ENCODE results near the gene CLDN9.

CLDN9 gene

DNA sequence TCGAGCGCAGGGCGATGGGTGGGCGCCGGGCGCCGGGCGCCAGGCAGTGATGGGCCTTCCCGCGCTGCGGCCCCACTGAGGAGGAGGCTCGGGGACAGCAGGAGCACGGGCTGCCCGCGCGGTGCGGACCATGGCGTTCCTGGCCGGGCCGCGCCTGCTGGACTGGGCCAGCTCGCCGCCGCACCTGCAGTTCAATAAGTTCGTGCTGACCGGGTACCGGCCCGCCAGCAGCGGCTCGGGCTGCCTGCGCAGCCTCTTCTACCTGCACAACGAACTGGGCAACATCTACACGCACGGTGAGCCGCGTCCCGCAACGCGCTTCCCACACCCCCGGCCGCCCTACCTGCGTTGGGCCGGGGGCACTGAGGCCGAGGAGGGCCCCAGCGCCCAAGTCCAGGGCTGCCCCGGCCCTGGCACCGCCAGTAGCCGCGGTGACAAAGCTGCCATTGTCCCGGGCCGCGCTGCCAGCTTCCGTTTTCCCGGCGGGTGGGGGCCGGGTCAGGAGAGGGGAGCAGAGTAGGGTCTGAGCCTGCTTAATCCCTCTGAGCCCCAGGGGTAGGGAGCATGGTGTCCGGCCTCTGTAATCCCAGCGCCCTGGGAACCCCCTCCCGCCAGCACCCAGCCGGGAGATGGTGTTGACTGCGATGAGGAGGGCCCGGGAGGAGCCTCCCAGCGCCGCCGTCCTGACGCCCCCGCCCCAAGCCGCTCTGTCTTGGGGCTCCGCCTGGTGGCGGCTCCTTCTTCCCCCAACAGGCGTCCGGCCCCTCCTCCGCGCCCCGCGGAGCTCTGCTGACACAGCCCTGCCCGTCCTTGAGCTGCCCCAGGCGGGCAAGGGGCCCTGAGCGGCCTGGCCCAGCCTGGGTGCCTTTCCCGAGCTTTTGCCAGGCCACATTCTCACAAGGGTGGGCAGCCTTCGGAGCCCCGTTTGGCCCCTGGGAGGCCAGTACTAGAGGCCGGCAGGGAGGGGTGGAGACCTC lies 42.9 kb upstream of the CLDN9 start:
- Histone ChIP-seq H3K9me3 (ENCODE audit: control insufficient read depth, low read length) (no peaks in the 10 kb centered on the region), H3K4me3 (ENCODE audit: low read length) (no peak overlapping the region), H3K9ac (ENCODE audit: low read length) (peak overlapping the region; percentile 55), H3K36me3 (ENCODE audit: control insufficient read depth, insufficient read depth, low read length) (no peaks in the 10 kb centered on the region), H3K27me3 (ENCODE audit: control insufficient read depth, insufficient read depth, low read length) (peaks cover 50% of the 10 kb centered on the region), H3K4me1 (ENCODE audit: control insufficient read depth, insufficient read depth, low read length) (peaks cover 30% of the 10 kb centered on the region)

DNA sequence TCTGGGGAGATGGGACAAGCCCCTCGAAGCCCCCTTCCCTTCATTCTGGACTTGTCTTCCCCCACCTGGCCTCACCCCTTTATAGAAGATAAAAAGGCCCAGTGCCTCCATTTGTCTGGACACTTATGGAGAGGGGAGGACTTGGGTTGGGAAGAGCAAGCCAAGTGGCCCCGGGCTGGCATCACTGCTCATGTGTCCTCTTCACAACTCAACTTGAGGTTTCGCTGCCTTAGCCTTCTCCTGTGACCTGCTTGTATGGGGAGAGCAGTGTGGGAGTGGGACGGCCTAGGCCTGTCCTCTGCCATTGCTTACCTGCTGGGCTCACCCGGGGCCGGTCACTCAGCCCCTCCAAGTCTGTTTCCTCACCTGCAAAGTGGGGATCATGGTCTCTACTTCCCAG lies 42.2 kb upstream of the CLDN9 start:
- Histone ChIP-seq H3K4me3 (ENCODE audit: low read length) (peak overlapping the region; percentile 14), H3K9me3 (ENCODE audit: control insufficient read depth, low read length) (no peaks in the 10 kb centered on the region), H3K27me3 (ENCODE audit: control insufficient read depth, insufficient read depth, low read length) (peaks cover 42% of the 10 kb centered on the region), H3K36me3 (ENCODE audit: control insufficient read depth, insufficient read depth, low read length) (no peaks in the 10 kb centered on the region), H3K9ac (ENCODE audit: low read length) (peak overlapping the region; percentile 55), H3K4me1 (ENCODE audit: control insufficient read depth, insufficient read depth, low read length) (peaks cover 30% of the 10 kb centered on the region)

DNA sequence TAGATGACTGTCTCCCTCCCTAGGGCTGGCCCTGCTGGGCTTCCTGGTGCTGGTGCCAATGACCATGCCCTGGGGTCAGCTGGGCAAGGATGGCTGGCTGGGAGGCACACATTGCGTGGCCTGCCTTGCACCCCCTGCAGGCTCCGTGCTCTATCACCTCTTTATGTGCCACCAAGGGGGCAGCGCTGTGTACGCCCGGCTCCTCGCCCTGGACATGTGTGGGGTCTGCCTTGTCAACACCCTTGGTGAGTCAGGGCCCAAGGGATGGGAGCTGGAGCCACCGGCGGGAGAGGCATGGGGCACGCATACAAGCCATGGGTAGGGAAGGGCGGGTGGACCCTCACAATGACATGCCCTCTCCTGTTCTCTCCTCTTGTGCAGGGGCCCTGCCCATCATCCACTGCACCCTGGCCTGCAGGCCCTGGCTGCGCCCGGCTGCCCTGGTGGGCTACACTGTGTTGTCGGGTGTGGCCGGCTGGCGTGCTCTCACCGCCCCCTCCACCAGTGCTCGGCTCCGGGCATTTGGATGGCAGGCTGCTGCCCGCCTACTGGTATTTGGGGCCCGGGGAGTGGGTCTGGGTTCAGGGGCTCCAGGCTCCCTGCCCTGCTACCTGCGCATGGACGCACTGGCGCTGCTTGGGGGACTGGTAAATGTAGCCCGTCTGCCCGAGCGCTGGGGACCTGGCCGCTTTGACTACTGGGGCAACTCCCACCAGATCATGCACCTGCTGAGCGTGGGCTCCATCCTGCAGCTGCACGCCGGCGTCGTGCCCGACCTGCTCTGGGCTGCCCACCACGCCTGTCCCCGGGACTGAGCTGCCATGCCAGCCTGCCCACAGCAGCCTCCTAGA lies 41.4 kb upstream of the CLDN9 start:
- Histone ChIP-seq H3K27me3 (ENCODE audit: control insufficient read depth, insufficient read depth, low read length) (peaks cover 34% of the 10 kb centered on the region), H3K9me3 (ENCODE audit: control insufficient read depth, low read length) (no peaks in the 10 kb centered on the region), H3K36me3 (ENCODE audit: control insufficient read depth, insufficient read depth, low read length) (no peaks in the 10 kb centered on the region), H3K4me3 (ENCODE audit: low read length) (peak overlapping the region; percentile 14), H3K9ac (ENCODE audit: low read length) (no peak overlapping the region), H3K4me1 (ENCODE audit: control insufficient read depth, insufficient read depth, low read length) (peaks cover 30% of the 10 kb centered on the region)

DNA sequence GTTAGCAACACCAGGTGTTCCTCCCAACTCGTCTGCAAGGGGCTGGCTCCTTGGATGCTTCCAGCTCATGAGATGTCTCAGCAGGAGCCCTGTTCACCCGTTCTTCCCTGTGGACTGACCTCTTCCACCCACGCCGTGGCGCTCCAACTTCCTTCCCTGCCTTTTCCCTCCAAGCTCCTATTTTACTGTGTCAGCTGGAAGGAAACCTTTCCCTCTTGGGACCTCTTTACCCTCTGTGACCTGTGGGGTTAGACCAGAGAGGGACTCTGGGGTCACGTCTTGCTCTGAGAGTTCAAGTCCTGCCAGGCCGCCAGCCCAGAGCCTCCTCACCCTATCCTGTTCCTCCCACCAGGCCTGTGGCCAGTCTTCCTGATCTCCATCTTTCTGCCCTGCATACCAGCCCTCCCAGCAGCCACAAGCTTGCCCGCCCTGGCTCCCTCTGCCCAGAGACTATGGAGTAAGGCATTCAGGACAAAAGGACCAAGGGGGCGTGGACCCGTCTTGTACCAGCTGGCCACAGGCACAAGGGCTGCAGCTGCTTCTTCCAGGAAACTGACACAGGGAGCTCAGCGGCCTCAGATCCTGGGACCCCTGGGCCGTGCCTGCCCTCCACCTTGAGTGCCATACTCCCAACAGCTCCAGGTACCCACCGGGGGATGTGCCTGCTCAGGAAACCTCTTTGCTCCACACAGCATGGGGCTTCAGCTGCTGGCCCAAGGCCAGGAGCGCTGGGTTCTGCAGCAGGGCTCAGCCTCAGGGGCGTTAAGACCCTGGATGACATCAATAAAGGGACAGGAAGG lies 40.5 kb upstream of the CLDN9 start:
- Histone ChIP-seq H3K36me3 (ENCODE audit: control insufficient read depth, insufficient read depth, low read length) (no peaks in the 10 kb centered on the region), H3K9me3 (ENCODE audit: control insufficient read depth, low read length) (no peaks in the 10 kb centered on the region), H3K4me3 (ENCODE audit: low read length) (no peak overlapping the region), H3K27me3 (ENCODE audit: control insufficient read depth, insufficient read depth, low read length) (peaks cover 26% of the 10 kb centered on the region), H3K9ac (ENCODE audit: low read length) (no peak overlapping the region), H3K4me1 (ENCODE audit: control insufficient read depth, insufficient read depth, low read length) (peaks cover 31% of the 10 kb centered on the region)

- peaks cover 17% of the 10 kb centered on the region for H3K27me3 ChIP-seq (ENCODE audit: control insufficient read depth, insufficient read depth, low read length)
- H3K4me3 ChIP-seq (ENCODE audit: low read length), result no peak overlapping the region
- H3K4me1 ChIP-seq (ENCODE audit: control insufficient read depth, insufficient read depth, low read length), result peaks cover 31% of the 10 kb centered on the region
Measured at GRCh38 chr16:2973093-2973492, 39.6 kb upstream of the CLDN9 start.

DNA sequence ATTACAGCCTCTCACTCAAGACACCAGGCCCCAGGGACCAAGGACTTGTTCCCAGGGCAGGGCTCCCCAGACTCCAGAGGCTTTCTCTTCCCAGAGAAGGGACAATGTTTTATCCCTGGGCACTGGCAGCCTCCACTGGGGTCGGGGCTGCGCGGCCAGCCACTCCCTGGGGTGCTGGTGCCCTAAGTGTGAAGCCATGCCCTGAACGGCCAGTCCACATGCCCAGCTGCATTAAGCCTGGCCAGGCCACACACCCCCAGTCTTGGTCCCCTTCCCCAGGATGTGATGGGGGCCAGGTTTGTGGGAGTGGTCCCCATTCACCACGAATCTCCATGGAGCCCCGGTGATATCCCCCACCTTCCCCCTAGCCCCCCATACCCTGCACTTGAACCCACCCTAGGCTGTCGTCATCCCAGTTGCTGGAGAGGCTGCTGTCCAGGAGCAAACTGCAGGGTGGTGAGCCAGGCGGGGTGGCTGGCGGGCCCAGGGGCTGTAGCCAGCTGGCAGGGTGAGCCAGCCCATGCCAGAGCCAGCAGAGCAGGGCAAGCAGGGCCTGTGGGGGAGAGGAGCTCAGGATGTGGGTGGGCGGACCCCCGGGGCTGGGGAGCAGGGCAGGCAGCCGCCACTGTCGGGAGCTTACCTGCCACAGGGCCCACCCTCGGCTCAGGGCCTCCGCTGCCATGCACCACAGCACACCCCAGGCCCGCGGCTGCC lies 39.0 kb upstream of the CLDN9 start:
- peaks cover 12% of the 10 kb centered on the region for H3K27me3 ChIP-seq (ENCODE audit: control insufficient read depth, insufficient read depth, low read length)
- H3K9me3 ChIP-seq (ENCODE audit: control insufficient read depth, low read length), result no peaks in the 10 kb centered on the region
- H3K4me1 ChIP-seq (ENCODE audit: control insufficient read depth, insufficient read depth, low read length), result peaks cover 26% of the 10 kb centered on the region
- no peak overlapping the region for H3K9ac ChIP-seq (ENCODE audit: low read length)
- H3K36me3 ChIP-seq (ENCODE audit: control insufficient read depth, insufficient read depth, low read length), result no peaks in the 10 kb centered on the region
- H3K4me3 ChIP-seq (ENCODE audit: low read length), result no peak overlapping the region

More at GRCh38 chr16:2973093-2973492, 39.6 kb upstream of the CLDN9 start:
- no peak overlapping the region for H3K9ac ChIP-seq (ENCODE audit: low read length)
- no peaks in the 10 kb centered on the region for H3K36me3 ChIP-seq (ENCODE audit: control insufficient read depth, insufficient read depth, low read length)
- H3K9me3 ChIP-seq (ENCODE audit: control insufficient read depth, low read length), result no peaks in the 10 kb centered on the region

DNA sequence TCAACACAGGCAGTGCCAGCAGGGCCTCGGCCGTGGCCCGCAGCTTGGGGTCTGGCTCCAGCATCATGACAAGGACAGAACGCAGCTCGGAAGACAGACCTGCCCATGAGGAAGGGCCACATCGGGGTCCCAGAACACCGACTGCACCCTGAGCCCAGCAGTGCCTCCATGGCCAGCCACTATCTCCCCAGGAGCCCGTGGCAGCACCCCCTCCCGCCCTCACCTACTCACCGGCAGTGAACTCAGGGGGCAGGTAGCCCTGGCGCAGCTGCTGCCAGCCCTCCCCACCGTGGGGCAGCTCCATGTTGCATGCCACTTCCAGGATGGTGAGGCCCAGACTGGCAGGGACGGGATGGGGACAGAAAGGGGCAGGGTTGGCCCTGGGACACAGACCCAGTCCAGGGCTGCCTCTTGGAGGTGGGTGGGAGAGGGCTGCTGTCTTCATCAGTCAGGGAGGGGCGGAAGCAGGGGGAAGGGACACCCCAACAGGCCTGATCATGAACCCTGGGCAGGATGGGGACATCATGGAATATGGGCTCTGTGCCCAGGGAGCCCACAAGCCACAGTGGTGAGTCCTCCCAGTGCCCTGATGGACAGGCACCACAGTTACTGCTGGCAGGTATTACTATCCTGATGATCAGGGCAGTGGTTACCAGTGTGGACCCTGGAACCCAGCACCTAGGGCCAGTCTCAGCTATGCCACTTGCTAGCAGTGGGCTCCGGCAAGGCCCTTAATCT lies 38.2 kb upstream of the CLDN9 start:
- Histone ChIP-seq H3K9ac (ENCODE audit: low read length) (no peak overlapping the region), H3K27me3 (ENCODE audit: control insufficient read depth, insufficient read depth, low read length) (peaks cover 13% of the 10 kb centered on the region), H3K36me3 (ENCODE audit: control insufficient read depth, insufficient read depth, low read length) (no peaks in the 10 kb centered on the region)

GRCh38 chr16:2975161-2975795 lies 37.4 kb upstream of the CLDN9 start:
- no peak overlapping the region for H3K4me3 ChIP-seq (ENCODE audit: low read length)
- H3K9me3 ChIP-seq (ENCODE audit: control insufficient read depth, low read length), result no peaks in the 10 kb centered on the region
- peaks cover 9% of the 10 kb centered on the region for H3K27me3 ChIP-seq (ENCODE audit: control insufficient read depth, insufficient read depth, low read length)
- peaks cover 27% of the 10 kb centered on the region for H3K4me1 ChIP-seq (ENCODE audit: control insufficient read depth, insufficient read depth, low read length)
- H3K36me3 ChIP-seq (ENCODE audit: control insufficient read depth, insufficient read depth, low read length), result no peaks in the 10 kb centered on the region
- H3K9ac ChIP-seq (ENCODE audit: low read length), result no peak overlapping the region

More for the DNA sequence above, 38.2 kb upstream of the CLDN9 start:
- H3K4me3 ChIP-seq (ENCODE audit: low read length), result no peak overlapping the region
- peaks cover 27% of the 10 kb centered on the region for H3K4me1 ChIP-seq (ENCODE audit: control insufficient read depth, insufficient read depth, low read length)
- H3K9me3 ChIP-seq (ENCODE audit: control insufficient read depth, low read length), result no peaks in the 10 kb centered on the region

DNA sequence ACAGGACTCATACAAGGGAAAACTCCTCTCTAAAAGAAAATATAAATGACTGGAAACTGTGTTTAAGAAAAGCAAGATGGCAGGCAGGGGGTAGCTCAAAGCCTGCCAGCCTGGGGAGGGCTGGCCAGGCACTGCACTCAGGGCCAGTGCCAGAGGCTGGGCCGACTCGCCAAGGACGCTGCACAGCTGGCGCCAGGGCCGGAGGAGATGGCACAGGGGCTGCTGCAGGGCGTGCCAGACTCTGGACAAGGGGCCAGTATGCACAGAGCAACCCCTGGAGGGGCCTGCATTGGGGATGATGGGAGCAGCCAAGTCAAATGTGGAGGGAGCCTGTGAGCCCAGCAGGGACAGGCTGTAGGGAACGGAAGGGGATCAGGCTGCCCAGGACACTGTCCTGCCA lies 36.5 kb upstream of the CLDN9 start:
- no peak overlapping the region for H3K9ac ChIP-seq (ENCODE audit: low read length)
- H3K4me1 ChIP-seq (ENCODE audit: control insufficient read depth, insufficient read depth, low read length), result peaks cover 25% of the 10 kb centered on the region
- H3K4me3 ChIP-seq (ENCODE audit: low read length), result no peak overlapping the region
- H3K9me3 ChIP-seq (ENCODE audit: control insufficient read depth, low read length), result no peaks in the 10 kb centered on the region
- no peaks in the 10 kb centered on the region for H3K36me3 ChIP-seq (ENCODE audit: control insufficient read depth, insufficient read depth, low read length)
- peaks cover 3% of the 10 kb centered on the region for H3K27me3 ChIP-seq (ENCODE audit: control insufficient read depth, insufficient read depth, low read length)

DNA sequence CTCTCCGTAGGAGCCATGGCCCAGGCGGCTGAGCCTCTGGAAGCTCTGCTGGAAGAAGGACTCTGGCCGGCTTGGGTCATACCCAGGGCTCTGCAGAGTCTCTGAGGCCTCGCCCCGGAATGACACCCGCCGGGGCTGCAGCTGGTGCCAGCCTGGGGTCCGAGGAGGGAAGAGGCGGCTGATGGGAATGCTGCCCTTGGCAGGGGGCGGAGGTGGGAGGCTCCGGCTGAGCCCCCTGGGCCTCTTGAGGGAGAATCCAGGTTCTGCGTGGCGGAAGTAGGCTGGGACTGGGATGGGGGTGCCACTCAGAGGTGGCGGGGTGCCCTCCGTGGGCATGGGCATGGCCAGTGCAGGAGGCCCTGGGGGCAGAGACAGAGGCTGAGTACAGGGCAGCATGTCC lies 36.0 kb upstream of the CLDN9 start:
- Histone ChIP-seq H3K4me1 (ENCODE audit: control insufficient read depth, insufficient read depth, low read length) (peaks cover 29% of the 10 kb centered on the region), H3K27me3 (ENCODE audit: control insufficient read depth, insufficient read depth, low read length) (peaks cover 3% of the 10 kb centered on the region)

More for the DNA sequence above, 36.0 kb upstream of the CLDN9 start:
- Histone ChIP-seq H3K36me3 (ENCODE audit: control insufficient read depth, insufficient read depth, low read length) (no peaks in the 10 kb centered on the region), H3K9me3 (ENCODE audit: control insufficient read depth, low read length) (no peaks in the 10 kb centered on the region), H3K9ac (ENCODE audit: low read length) (no peak overlapping the region), H3K4me3 (ENCODE audit: low read length) (no peak overlapping the region)

Data from mucosa of stomach (tissue), 1 donor.